ENCODE data around the gene POLD3. TPM values are rescaled to one million over a fixed set of nuclear protein-coding genes. Genes with fewer than 3 reads are reported as not detected.

The POLD3 gene
- total and polyA plus RNA-seq, 7 donors = 11.2 to 23.0 (median 14.1) TPM

- no peaks in the 10 kb centered on the region for H3K27me3 ChIP-seq
- no peaks in the 10 kb centered on the region for H3K36me3 ChIP-seq
- no peak overlapping the region for H3K4me3 ChIP-seq
- DNase-seq = no peak
- H3K4me1 ChIP-seq = peaks cover 3 to 35% (median 23%) of the 10 kb centered on the region in 4 donors
- no peak for TF ChIP-seq POLR2A (IDR thresholded peaks at IDR 0.05)
- no peak for TF ChIP-seq EP300 (IDR thresholded peaks at IDR 0.05)
- no peak for TF ChIP-seq CTCF (IDR thresholded peaks at IDR 0.05)
- TF ChIP-seq POLR2AphosphoS5 (IDR thresholded peaks at IDR 0.05) = no peak
- intact Hi-C loops (cut with DNase I) = no loop called here
- WGBS, 2 donors = 83 to 90% methylated on average over 7 of the region's 7 CpGs
- H3K9me3 ChIP-seq = no peaks in the 10 kb centered on the region
- H3K27ac ChIP-seq = peak overlapping the region; percentile 72 to 91 (median 84)
Observed at GRCh38 chr11:74673693-74674360, 81.4 kb downstream of the POLD3 start.

GRCh38 chr11:74675761-74676160, 83.4 kb downstream of the POLD3 start:
- no peaks in the 10 kb centered on the region for H3K27me3 ChIP-seq
- no peak overlapping the region for H3K4me3 ChIP-seq
- 68 to 84% methylated on average over 3 of the region's 3 CpGs for WGBS, 2 donors
- no peak for DNase-seq
- intact Hi-C loops (cut with DNase I) = no loop called here
- peaks cover 3 to 37% (median 23%) of the 10 kb centered on the region in 4 donors for H3K4me1 ChIP-seq
- TF ChIP-seq POLR2AphosphoS5 (IDR thresholded peaks at IDR 0.05) (no peak), POLR2A (IDR thresholded peaks at IDR 0.05) (no peak), EP300 (IDR thresholded peaks at IDR 0.05) (no peak), CTCF (IDR thresholded peaks at IDR 0.05) (no peak)
- H3K9me3 ChIP-seq = no peaks in the 10 kb centered on the region
- no peak overlapping the region for H3K27ac ChIP-seq
- no peaks in the 10 kb centered on the region for H3K36me3 ChIP-seq

GRCh38 chr11:74676596-74676995, 84.2 kb downstream of the POLD3 start:
- TF ChIP-seq CTCF (IDR thresholded peaks at IDR 0.05) (no peak), POLR2AphosphoS5 (IDR thresholded peaks at IDR 0.05) (no peak), POLR2A (IDR thresholded peaks at IDR 0.05) (no peak), EP300 (IDR thresholded peaks at IDR 0.05) (no peak)
- Histone ChIP-seq H3K4me3 (no peak overlapping the region), H3K27ac (peak overlapping the region in 1 of 4 donors; percentile 45), H3K27me3 (no peaks in the 10 kb centered on the region), H3K9me3 (no peaks in the 10 kb centered on the region), H3K4me1 (peaks cover 3 to 46% (median 30%) of the 10 kb centered on the region in 4 donors), H3K36me3 (no peaks in the 10 kb centered on the region)
- 76 to 92% methylated on average over 5 of the region's 5 CpGs for WGBS, 2 donors
- intact Hi-C loops (cut with DNase I) = no loop called here
- no peak for DNase-seq

GRCh38 chr11:74677131-74677530, 84.7 kb downstream of the POLD3 start:
- Histone ChIP-seq H3K4me3 (no peak overlapping the region), H3K36me3 (no peaks in the 10 kb centered on the region), H3K4me1 (peaks cover 3 to 47% (median 32%) of the 10 kb centered on the region in 4 donors), H3K27ac (peak overlapping the region in 1 of 4 donors; percentile 45), H3K9me3 (no peaks in the 10 kb centered on the region), H3K27me3 (no peaks in the 10 kb centered on the region)
- 72 to 79% methylated on average over 6 of the region's 6 CpGs for WGBS, 2 donors
- DNase-seq = no peak
- no peak for TF ChIP-seq CTCF (IDR thresholded peaks at IDR 0.05)
- TF ChIP-seq POLR2A (IDR thresholded peaks at IDR 0.05) = no peak
- TF ChIP-seq POLR2AphosphoS5 (IDR thresholded peaks at IDR 0.05) = no peak
- TF ChIP-seq EP300 (IDR thresholded peaks at IDR 0.05) = no peak
- intact Hi-C loops (cut with DNase I) = no loop called here

Measured in sigmoid colon (tissue), 7 donors.